ENCODE results near the gene EIF2A.
"Not testable (repeated sequence)": the region's sequence is repeated elsewhere in the genome, so short reads cannot be mapped to it uniquely, and the experiment has no call there.

EIF2A gene

GRCh38 chr3:150603153-150603979 lies 56.8 kb downstream of the EIF2A start, which contains the start of gene SELENOT:
TSS of gene SELENOT (plus strand) at chr3:150603321. CDS start at chr3:150603363, 42 bp downstream.
- DNase-seq: peak; percentile 97

- no peak for DNase-seq
These were observed 57.4 kb downstream of the EIF2A start for GRCh38 chr3:150603980-150604319.

GRCh38 chr3:150605998-150606641 lies 59.5 kb downstream of the EIF2A start:
- DNase-seq: peak; percentile 82

- no peak for DNase-seq
These were observed 60.9 kb downstream of the EIF2A start for GRCh38 chr3:150607267-150608065.

- DNase-seq: no peak
These were observed 63.4 kb downstream of the EIF2A start for GRCh38 chr3:150609988-150610387.

- no peak for DNase-seq
These were observed 64.2 kb downstream of the EIF2A start for GRCh38 chr3:150610785-150611184.

- no peak for DNase-seq
These were observed 65.1 kb downstream of the EIF2A start for GRCh38 chr3:150611666-150612065.

GRCh38 chr3:150612494-150612893 lies 65.9 kb downstream of the EIF2A start:
- no peak for DNase-seq

GRCh38 chr3:150613034-150613433 lies 66.4 kb downstream of the EIF2A start:
- DNase-seq: no peak

- no peak for DNase-seq
These were observed 67.3 kb downstream of the EIF2A start for GRCh38 chr3:150613709-150614480.

GRCh38 chr3:150620002-150620689 lies 73.6 kb downstream of the EIF2A start:
- DNase-seq: no peak

GRCh38 chr3:150622955-150623354 lies 76.4 kb downstream of the EIF2A start:
- not testable (repeated sequence) for DNase-seq

- no peak for DNase-seq
These were observed 77.4 kb downstream of the EIF2A start for GRCh38 chr3:150623945-150624344.

GRCh38 chr3:150626148-150626930 lies 79.8 kb downstream of the EIF2A start:
- no peak for DNase-seq

- no peak for DNase-seq
These were observed 81.0 kb downstream of the EIF2A start for GRCh38 chr3:150627557-150627956.

- peak; percentile 42 for DNase-seq
These were observed 85.1 kb downstream of the EIF2A start for GRCh38 chr3:150631515-150632221.

- peak; percentile 27 for DNase-seq
These were observed 88.5 kb downstream of the EIF2A start for GRCh38 chr3:150635076-150635475.

GRCh38 chr3:150635526-150635925 lies 88.9 kb downstream of the EIF2A start:
- DNase-seq: peak; percentile 83
